Activated T-helper 17 cell treated with anti-CD3 and anti-CD28 coated beads, Interleukin-2, amount 50 U/mL, for 72 hours (primary cell): ENCODE measurements around the gene GPX4. TPM values are rescaled to one million over a fixed set of nuclear protein-coding genes. Genes with fewer than 3 reads are reported as not detected.

Experiments
- total RNA-seq, 2 donors: library from RNA; stranded (reverse); gene quantifications; one replicate each; pipeline ENCODE4 v1.2.3, GENCODE V29; 2022

GPX4 gene
- total RNA-seq, 2 donors from 2014 or later, result 110 to 170 TPM

Other genes with a start within 250 kb of the GPX4 start
- gene CFD, start 244.3 kb upstream of the GPX4 start, total RNA-seq, result under 1 TPM; 0.40 to 0.89 TPM
- gene MED16, start 210.8 kb upstream of the GPX4 start, total RNA-seq, result 10 to 100 TPM; 60.4 to 64.1 TPM
- not detected for gene RNU6-9, start 210.5 kb upstream of the GPX4 start, total RNA-seq
- gene R3HDM4, start 190.8 kb upstream of the GPX4 start, total RNA-seq, result 10 to 100 TPM; 78.5 to 79.3 TPM
- gene KISS1R, start 186.7 kb upstream of the GPX4 start, total RNA-seq, result 10 to 100 TPM; 17.5 to 53.1 TPM
- 10 to 100 TPM; 50.3 to 79.3 TPM for gene ARID3A, start 178.0 kb upstream of the GPX4 start, total RNA-seq
- 10 to 100 TPM; 43.2 to 94.2 TPM for gene WDR18, start 119.6 kb upstream of the GPX4 start, total RNA-seq
- under 1 TPM in 1 of 2 donors, not detected in 1; 0.21 TPM for gene GRIN3B, start 103.6 kb upstream of the GPX4 start, total RNA-seq
- 100 to 1,000 TPM; 101 to 120 TPM for gene TMEM259, start 82.9 kb upstream of the GPX4 start, total RNA-seq
- not detected for gene RNU6-2, start 82.5 kb upstream of the GPX4 start, total RNA-seq
- 100 to 1,000 TPM; 152 to 246 TPM for gene CNN2, start 77.4 kb upstream of the GPX4 start, total RNA-seq
- gene ABCA7, start 63.9 kb upstream of the GPX4 start, total RNA-seq, result 10 to 100 TPM; 21.8 to 31.2 TPM
- 100 to 1,000 TPM; 211 to 310 TPM for gene ARHGAP45, start 36.8 kb upstream of the GPX4 start, total RNA-seq
- 100 to 1,000 TPM; 155 to 248 TPM for gene POLR2E, start 8.6 kb upstream of the GPX4 start, total RNA-seq
- 100 to 1,000 TPM; 119 to 139 TPM for gene SBNO2, start 70.3 kb downstream of the GPX4 start, total RNA-seq
- gene STK11, start 101.8 kb downstream of the GPX4 start, total RNA-seq, result 10 to 100 TPM; 77.0 to 86.6 TPM
- 1 to 10 TPM in 1 of 2 donors, under 1 TPM in 1; 0.77 to 1.4 TPM for gene CBARP, start 134.0 kb downstream of the GPX4 start, total RNA-seq
- gene ATP5F1D, start 137.8 kb downstream of the GPX4 start, total RNA-seq, result 100 to 1,000 TPM; 148 to 210 TPM
- gene MIDN, start 144.6 kb downstream of the GPX4 start, total RNA-seq, result 10 to 100 TPM; 51.4 to 56.8 TPM
- gene CIRBP, start 165.3 kb downstream of the GPX4 start, total RNA-seq, result 100 to 1,000 TPM; 150 to 172 TPM
- 10 to 100 TPM; 52.9 to 85.9 TPM for gene FAM174C, start 171.5 kb downstream of the GPX4 start, total RNA-seq
- gene EFNA2, start 181.9 kb downstream of the GPX4 start, total RNA-seq, result not detected